Sigmoid colon (tissue), 7 donors: ENCODE results near the gene GINS3. TPM values are rescaled to one million over a fixed set of nuclear protein-coding genes. Genes with fewer than 3 reads are reported as not detected.
"Not testable (repeated sequence)": the region's sequence is repeated elsewhere in the genome, so short reads cannot be mapped to it uniquely, and the experiment has no call there.

Source experiments
- DNase-seq: peaks from one replicate; pipeline ENCODE4 v3.0.0-alpha.2; 2019
- H3K27ac ChIP-seq, 4 donors: fragments of 200-600 bp; sonication (generic); one replicate each; pipeline ENCODE4 v1.5.1; 2016 to 2019; ENCODE audit warnings: mild to moderate bottlenecking in 1 of 4
- H3K27me3 ChIP-seq, 3 donors: fragments of 200-600 bp; sonication (generic); one replicate each; pipeline ENCODE4 v1.5.1; 2019; ENCODE audit warnings: mild to moderate bottlenecking in 1 of 3
- H3K36me3 ChIP-seq, 4 donors: fragments of 200-600 bp; sonication (generic); one replicate each; pipeline ENCODE4 v1.5.1; 2016 to 2019
- H3K4me1 ChIP-seq, 4 donors: fragments of 200-600 bp; sonication (generic); one replicate each; pipeline ENCODE4 v1.5.1; 2017 to 2019
- H3K4me3 ChIP-seq, 4 donors: fragments of 200-600 bp; sonication (generic); one replicate each; pipeline ENCODE4 v1.5.1; 2017 to 2019; ENCODE audit warnings: mild to moderate bottlenecking in 2 of 4, moderate library complexity in 1 of 4
- H3K9me3 ChIP-seq, 4 donors: fragments of 200-600 bp in 3 of 4; sonication (generic) in 3 of 4; one replicate each; pipeline versions ENCODE4 v1.5.1 to v1.6.1; 2013 to 2019
- CTCF ChIP-seq, 4 experiments: fragments of 450-650 bp in 3 of 4; fragments of 200-600 bp in 1 of 4; IDR thresholded peaks; one replicate each; pipeline ENCODE4 v1.5.1; 2016 to 2019; ENCODE audit warnings: antibody characterized with exemption in 4 of 4, mild to moderate bottlenecking in 3 of 4, moderate library complexity in 2 of 4
- EP300 ChIP-seq, 4 donors: sonication (generic); formaldehyde crosslinking; IDR thresholded peaks; one replicate each; pipeline ENCODE4 v1.6.1; 2017; ENCODE audit warnings: antibody characterized with exemption in 4 of 4
- POLR2A ChIP-seq, 2 donors: fragments of 450-650 bp; IDR thresholded peaks; one replicate each; pipeline ENCODE4 v1.6.1; 2016; ENCODE audit warnings: antibody characterized with exemption in 2 of 2, mild to moderate bottlenecking in 2 of 2, moderate library complexity in 2 of 2
- POLR2AphosphoS5 ChIP-seq, 4 donors: sonication (generic); formaldehyde crosslinking; IDR thresholded peaks; one replicate each; pipeline ENCODE4 v1.6.1; 2017; ENCODE audit warnings: antibody characterized with exemption in 4 of 4
- WGBS, 2 donors: extraction: QIAGEN DNeasy Blood & Tissue Kit; methylation state at CpG; one replicate each; pipeline ENCODE4 v1.1.7; 2013; 5-methylcytosine and 5-hydroxymethylcytosine counted together
- intact Hi-C: fragments of 100-400 bp; cut with DNase I; formaldehyde crosslinking; loops from one replicate; pipeline ENCODE4 v1.15.1; 2023
- polyA plus RNA-seq, 3 donors: library from polyadenylated mRNA; stranded (reverse); fragments of 200-250 nt; gene quantifications; one replicate each; pipeline ENCODE4 v1.2.3, GENCODE V29; 2013
- total RNA-seq, 4 donors: library from RNA; depleted of rRNA; stranded (reverse); fragments of >200 nt; gene quantifications; one replicate each; pipeline ENCODE4 v1.1.0, GENCODE V29; 2016
- donor health status: healthy with polysubstance abuse.
- donor health status: Bipolar disorder and iron deficiency.
- donor health status: healthy.

Gene GINS3
- total and polyA plus RNA-seq, 7 donors = 1.1 to 5.9 (median 2.5) TPM

- Histone ChIP-seq H3K4me1 (peaks cover 0 to 7% (median 2%) of the 10 kb centered on the region in 4 donors), H3K4me3 (no peak overlapping the region), H3K27me3 (no peaks in the 10 kb centered on the region), H3K36me3 (no peaks in the 10 kb centered on the region), H3K9me3 (no peaks in the 10 kb centered on the region), H3K27ac (no peak overlapping the region)
- DNase-seq = no peak
- intact Hi-C loops = loop anchor here (5.0 to 10.0 kb wide), 3 partner anchors 142 to 365 kb away; partner anchors contain the start of genes CSNK2A2 and MMP15
- TF ChIP-seq POLR2AphosphoS5 (IDR thresholded peaks at IDR 0.05) (no peak), EP300 (IDR thresholded peaks at IDR 0.05) (no peak), CTCF (IDR thresholded peaks at IDR 0.05) (no peak), POLR2A (IDR thresholded peaks at IDR 0.05) (no peak)
Measured at GRCh38 chr16:58389724-58390123, 2.5 kb upstream of the GINS3 start.

DNA sequence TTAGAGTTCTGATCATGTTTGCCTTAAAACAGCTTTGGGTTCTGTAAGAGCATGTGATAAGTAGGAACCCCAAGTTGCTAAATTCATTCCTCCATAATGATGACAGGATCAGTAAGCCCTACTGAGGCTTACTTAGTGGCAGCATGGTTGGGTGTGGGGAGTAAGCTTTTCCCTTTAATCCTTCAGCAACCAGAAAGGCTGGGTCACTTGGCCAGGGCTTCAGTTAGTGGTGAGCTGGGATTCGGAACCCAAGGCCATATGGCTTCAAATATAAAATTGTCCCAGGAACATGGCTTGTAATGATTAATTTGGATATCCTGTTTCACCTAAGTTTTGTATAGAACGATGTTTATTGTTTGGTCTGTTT is 850 bp downstream of the GINS3 start:
- peak overlapping the region; percentile 81 to 87 (median 84) for H3K27ac ChIP-seq

DNA sequence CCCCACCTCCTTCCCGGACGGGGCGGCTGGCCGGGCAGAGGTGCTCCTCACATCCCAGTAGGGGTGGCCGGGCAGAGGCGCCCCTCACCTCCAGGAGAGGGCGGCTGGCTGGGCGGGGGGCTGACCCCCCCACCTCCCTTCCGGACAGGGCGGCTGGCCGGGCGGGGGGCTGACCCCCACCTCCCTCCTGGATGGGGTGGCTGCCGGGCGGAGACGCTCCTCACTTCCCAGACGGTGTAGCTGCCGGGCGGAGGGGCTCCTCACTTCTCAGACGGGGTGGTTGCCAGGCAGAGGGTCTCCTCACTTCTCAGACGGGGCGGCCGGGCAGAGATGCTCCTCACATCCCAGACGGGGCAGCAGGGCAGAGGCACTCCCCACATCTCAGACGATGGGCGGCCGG is 4.6 kb downstream of the GINS3 start:
- H3K36me3 ChIP-seq, H3K4me3 ChIP-seq, DNase-seq, H3K4me1 ChIP-seq, H3K9me3 ChIP-seq, H3K27ac ChIP-seq, H3K27me3 ChIP-seq: not testable (repeated sequence)
- intact Hi-C loops = loop anchor here (10.0 kb wide), 1 partner anchor 372 kb away; the partner anchor contains the start of gene MMP15
- WGBS, 2 donors = 97 to 98% methylated on average over 26 of the region's 26 CpGs

More for the DNA sequence above, 850 bp downstream of the GINS3 start:
- intact Hi-C loops = loop anchor here (2.0 to 10.0 kb wide), 4 partner anchors 146 to 368 kb away; partner anchors contain the start of genes CSNK2A2 and MMP15
- Histone ChIP-seq H3K9me3 (no peaks in the 10 kb centered on the region), H3K36me3 (no peaks in the 10 kb centered on the region), H3K27me3 (no peaks in the 10 kb centered on the region), H3K4me1 (peaks cover 0 to 7% (median 2%) of the 10 kb centered on the region in 4 donors), H3K4me3 (peak overlapping the region; percentile 72 to 96 (median 82))
- TF ChIP-seq CTCF (IDR thresholded peaks at IDR 0.05) (no peak), POLR2AphosphoS5 (IDR thresholded peaks at IDR 0.05) (no peak), EP300 (IDR thresholded peaks at IDR 0.05) (no peak), POLR2A (IDR thresholded peaks at IDR 0.05) (no peak)
- DNase-seq = no peak
- 23 to 66% methylated on average over 2 of the region's 2 CpGs for WGBS, 2 donors

GRCh38 chr16:58399718-58400633 is 7.7 kb downstream of the GINS3 start:
- no peaks in the 10 kb centered on the region for H3K4me1 ChIP-seq
- TF ChIP-seq EP300 (IDR thresholded peaks at IDR 0.05) (no peak), POLR2AphosphoS5 (IDR thresholded peaks at IDR 0.05) (no peak), CTCF (IDR thresholded peaks at IDR 0.05) (no peak)
- H3K27ac ChIP-seq = no peak overlapping the region
- H3K36me3 ChIP-seq = no peaks in the 10 kb centered on the region
- no peaks in the 10 kb centered on the region for H3K27me3 ChIP-seq
- no peaks in the 10 kb centered on the region for H3K9me3 ChIP-seq
- intact Hi-C loops = loop anchor here (10.0 kb wide), 1 partner anchor 375 kb away; the partner anchor contains the start of gene MMP15
- H3K4me3 ChIP-seq = no peak overlapping the region
- 56 to 82% methylated on average over 1 of the region's 1 CpG for WGBS, 2 donors
- DNase-seq = no peak

DNA sequence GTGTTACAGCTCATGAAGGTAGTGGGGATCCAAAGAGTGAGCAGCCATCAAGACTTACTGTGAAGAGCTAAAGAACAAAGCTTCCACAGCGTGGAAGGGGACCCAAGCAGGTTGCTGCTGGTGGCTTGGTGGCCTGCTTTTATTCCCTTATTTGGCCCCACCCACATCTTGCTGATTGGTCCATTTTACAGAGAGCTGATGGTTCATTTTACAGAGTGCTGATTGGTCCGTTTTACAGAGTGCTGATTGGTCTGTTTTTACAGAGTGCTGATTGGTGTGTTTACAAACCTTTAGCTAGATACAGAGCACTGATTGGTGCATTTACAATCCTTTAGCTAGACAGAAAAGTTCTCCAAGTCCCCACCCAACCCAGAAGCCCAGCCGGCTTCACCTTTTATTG is 9.0 kb downstream of the GINS3 start:
- H3K36me3 ChIP-seq, H3K27me3 ChIP-seq, H3K4me3 ChIP-seq, H3K9me3 ChIP-seq, DNase-seq, H3K27ac ChIP-seq, H3K4me1 ChIP-seq, intact Hi-C loops: not testable (repeated sequence)
- WGBS, 2 donors = 94% methylated on average over 3 of the region's 3 CpGs
